AG04449 (cell line): ENCODE data around the gene PHLDA2.

ENCODE experiments used
- CTCF ChIA-PET: fragments of 350-600 bp; formaldehyde crosslinking; extraction: SDS; loops from one replicate; lab custom pipeline; 2021; ENCODE audit warnings: antibody characterized with exemption; lab: Yijun Ruan, JAX
- POLR2A ChIA-PET: fragments of 400-600, 350-600 bp; formaldehyde crosslinking; extraction: SDS; loops from one replicate; lab custom pipeline; 2020; ENCODE audit warnings: antibody characterized with exemption, inconsistent platforms; lab: Yijun Ruan, JAX
- DNase-seq: peaks from one replicate; pipeline ENCODE4 v3.0.0-alpha.2; 2010; ENCODE audit warnings: low read depth, low spot score
- H3K4me3 ChIP-seq: 2 replicates; pipeline ENCODE4 v1.5.1; 2011; ENCODE audit warnings: low read depth, mild to moderate bottlenecking, control low read depth, low read length
- CTCF ChIP-seq: IDR thresholded peaks from one replicate; pipeline ENCODE4 v1.5.1; 2011; ENCODE audit warnings: mild to moderate bottlenecking, moderate library complexity, low read length, control low read depth, inconsistent platforms; ENCODE audit not compliant: insufficient read depth; ENCODE audit errors: missing control alignments

Gene PHLDA2

GRCh38 chr11:2890466-2891294 is 38.5 kb downstream of the PHLDA2 start:
- POLR2A ChIA-PET, result no interaction called here
- CTCF ChIA-PET, result interaction anchor here (0.8 to 15.4 kb wide), 14 partner anchors 8 to 486 kb away, joined by 3 to 1022 read pairs (median 3); partner anchors contain the start of gene PHLDA2
- no peak overlapping the region for H3K4me3 ChIP-seq
- no peak for TF ChIP-seq CTCF
- no peak for DNase-seq

GRCh38 chr11:2889362-2890273 is 39.6 kb downstream of the PHLDA2 start:
- ChIA-PET CTCF (interaction anchor here (0.7 to 15.4 kb wide), 14 partner anchors 8 to 464 kb away, joined by 3 to 1022 read pairs (median 4); partner anchors contain the start of gene PHLDA2), POLR2A (no interaction called here)
- DNase-seq, result no peak
- no peak overlapping the region for H3K4me3 ChIP-seq
- no peak for TF ChIP-seq CTCF

- ChIA-PET CTCF (interaction anchor here (0.7 to 15.4 kb wide), 38 partner anchors 8 to 715 kb away, joined by 3 to 1022 read pairs (median 4); partner anchors contain the start of gene PHLDA2), POLR2A (interaction anchor here (1.1 kb wide), 1 partner anchor 355 kb away, joined by 9 read pairs; no protein-coding TSS in a partner anchor)
- TF ChIP-seq CTCF, result peak; percentile 99
Observed at GRCh38 chr11:2888266-2888968, 40.8 kb downstream of the PHLDA2 start.

GRCh38 chr11:2887515-2888195 is 41.6 kb downstream of the PHLDA2 start:
- no peak overlapping the region for H3K4me3 ChIP-seq
- CTCF ChIA-PET, result interaction anchor here (0.6 to 15.4 kb wide), 40 partner anchors 9 to 714 kb away, joined by 3 to 1022 read pairs (median 4); partner anchors contain the start of gene PHLDA2
- DNase-seq, result no peak
- POLR2A ChIA-PET, result interaction anchor here (1.1 kb wide), 1 partner anchor 354 kb away, joined by 9 read pairs; no protein-coding TSS in a partner anchor
- no peak for TF ChIP-seq CTCF

More at GRCh38 chr11:2888266-2888968, 40.8 kb downstream of the PHLDA2 start:
- H3K4me3 ChIP-seq, result no peak overlapping the region
- peak; percentile 19 for DNase-seq

- ChIA-PET POLR2A (no interaction called here), CTCF (interaction anchor here (0.9 to 15.4 kb wide), 19 partner anchors 9 to 459 kb away, joined by 3 to 1022 read pairs (median 4); partner anchors contain the start of gene PHLDA2)
- TF ChIP-seq CTCF, result no peak
- H3K4me3 ChIP-seq, result no peak overlapping the region
- DNase-seq, result no peak
Observed at GRCh38 chr11:2886936-2887335, 42.3 kb downstream of the PHLDA2 start.
